Breast epithelium (tissue), 3 donors: ENCODE data around the gene FERMT2.

Source experiments
- POLR2A ChIP-seq: fragments of 450-650 bp; IDR thresholded peaks from one replicate; pipeline ENCODE4 v1.6.1; 2016; ENCODE audit warnings: antibody characterized with exemption, mild to moderate bottlenecking, moderate library complexity
- POLR2AphosphoS5 ChIP-seq, 3 donors: sonication (generic); formaldehyde crosslinking; IDR thresholded peaks; one replicate each; pipeline ENCODE4 v1.6.1; 2017; ENCODE audit warnings: antibody characterized with exemption in 3 of 3
- TF ChIP-seq, protein P1 (sequence below), 3 donors: fragments of 450-650 bp; IDR thresholded peaks; one replicate each; pipeline ENCODE4 v1.5.1; 2016 to 2017; ENCODE audit warnings: antibody characterized with exemption in 3 of 3, mild to moderate bottlenecking in 3 of 3, moderate library complexity in 3 of 3

DNA sequence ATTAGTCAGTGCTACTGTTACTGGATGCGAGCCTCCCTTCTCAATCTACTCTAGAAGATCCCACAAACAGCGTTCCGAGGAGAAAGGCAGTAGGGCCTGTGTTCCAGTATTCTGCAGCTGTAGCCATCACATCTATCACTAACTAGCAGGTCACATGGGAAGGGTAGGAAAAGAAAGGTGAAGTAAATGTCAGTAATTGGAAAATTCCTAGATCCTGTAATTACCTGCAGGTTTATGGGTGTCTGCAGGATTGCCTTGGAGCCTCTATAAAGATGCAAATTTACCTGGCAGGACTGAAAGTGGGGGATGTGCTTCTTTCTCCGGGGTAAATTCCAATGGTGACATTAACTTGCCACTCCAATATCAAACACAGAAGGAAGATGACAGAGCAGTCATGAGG is 77.8 kb downstream of the FERMT2 start:
- no peak for TF ChIP-seq POLR2AphosphoS5 (IDR thresholded peaks at IDR 0.05)
- TF ChIP-seq POLR2A: no peak
- TF ChIP-seq, protein P1, sequence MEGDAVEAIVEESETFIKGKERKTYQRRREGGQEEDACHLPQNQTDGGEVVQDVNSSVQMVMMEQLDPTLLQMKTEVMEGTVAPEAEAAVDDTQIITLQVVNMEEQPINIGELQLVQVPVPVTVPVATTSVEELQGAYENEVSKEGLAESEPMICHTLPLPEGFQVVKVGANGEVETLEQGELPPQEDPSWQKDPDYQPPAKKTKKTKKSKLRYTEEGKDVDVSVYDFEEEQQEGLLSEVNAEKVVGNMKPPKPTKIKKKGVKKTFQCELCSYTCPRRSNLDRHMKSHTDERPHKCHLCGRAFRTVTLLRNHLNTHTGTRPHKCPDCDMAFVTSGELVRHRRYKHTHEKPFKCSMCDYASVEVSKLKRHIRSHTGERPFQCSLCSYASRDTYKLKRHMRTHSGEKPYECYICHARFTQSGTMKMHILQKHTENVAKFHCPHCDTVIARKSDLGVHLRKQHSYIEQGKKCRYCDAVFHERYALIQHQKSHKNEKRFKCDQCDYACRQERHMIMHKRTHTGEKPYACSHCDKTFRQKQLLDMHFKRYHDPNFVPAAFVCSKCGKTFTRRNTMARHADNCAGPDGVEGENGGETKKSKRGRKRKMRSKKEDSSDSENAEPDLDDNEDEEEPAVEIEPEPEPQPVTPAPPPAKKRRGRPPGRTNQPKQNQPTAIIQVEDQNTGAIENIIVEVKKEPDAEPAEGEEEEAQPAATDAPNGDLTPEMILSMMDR (IDR thresholded peaks at IDR 0.05): no peak
